GM23338 (cell line): ENCODE measurements around the gene OR52B6. TPM values are rescaled to one million over a fixed set of nuclear protein-coding genes. Genes with fewer than 3 reads are reported as not detected.

Experiments
- ATAC-seq: fragments of 200-7000 bp; cut with Tn5 transposase; 3 replicates; pipeline ENCODE4 v1.9.1; 2020
- DNase-seq: peaks from one replicate; pipeline ENCODE4 v3.0.0-alpha.2; 2015; ENCODE audit warnings: low spot score
- H2AFZ ChIP-seq: fragments of 200-600 bp; sonication (generic); 2 replicates; pipeline ENCODE4 v1.8.0; 2016; ENCODE audit warnings: antibody characterized with exemption, mild to moderate bottlenecking, moderate library complexity
- H3F3A ChIP-seq: fragments of 200-600 bp; sonication (generic); replicated peaks from 2 replicates; pipeline ENCODE4 v1.8.0; 2017; ENCODE audit warnings: antibody characterized with exemption, mixed run types, low read depth
- H3K27ac ChIP-seq: fragments of 200-600 bp; sonication (generic); 2 replicates; pipeline ENCODE4 v1.6.1; 2016; ENCODE audit warnings: low read depth
- H3K27me3 ChIP-seq: fragments of 200-600 bp; sonication (generic); 2 replicates; pipeline ENCODE4 v1.8.0; 2016; ENCODE audit warnings: mild to moderate bottlenecking, mixed run types, moderate library complexity; ENCODE audit not compliant: insufficient read depth
- H3K36me3 ChIP-seq: fragments of 200-600 bp; sonication (generic); 2 replicates; pipeline ENCODE4 v1.8.0; 2016; ENCODE audit warnings: mild to moderate bottlenecking; ENCODE audit not compliant: insufficient read depth
- H3K4me1 ChIP-seq: fragments of 200-600 bp; sonication (generic); 2 replicates; pipeline ENCODE4 v1.8.0; 2016; ENCODE audit warnings: mild to moderate bottlenecking, moderate library complexity; ENCODE audit not compliant: insufficient read depth
- H3K4me2 ChIP-seq: fragments of 200-600 bp; sonication (generic); 2 replicates; pipeline ENCODE4 v1.7.1; 2017; ENCODE audit warnings: mixed run types
- H3K4me3 ChIP-seq: fragments of 200-600 bp; sonication (generic); 2 replicates; pipeline ENCODE4 v1.6.1; 2016; ENCODE audit warnings: mixed run types
- H3K79me2 ChIP-seq: fragments of 200-600 bp; sonication (generic); replicated peaks from 2 replicates; pipeline ENCODE4 v1.8.0; 2017; ENCODE audit warnings: mild to moderate bottlenecking; ENCODE audit not compliant: insufficient read depth
- H3K9me2 ChIP-seq: fragments of 200-600 bp; sonication (generic); 2 replicates; pipeline ENCODE4 v1.8.0; 2017; ENCODE audit not compliant: insufficient read depth
- H4K20me1 ChIP-seq: fragments of 200-600 bp; sonication (generic); replicated peaks from 2 replicates; pipeline ENCODE4 v1.8.0; 2017; ENCODE audit warnings: mild to moderate bottlenecking; ENCODE audit not compliant: insufficient read depth
- H3K27ac Mint-ChIP-seq: 2 replicates; pipeline ENCODE4 v1.8.0; 2020; ENCODE audit warnings: inconsistent platforms, mild to moderate bottlenecking, moderate library complexity, mixed read lengths
- H3K27me3 Mint-ChIP-seq: 3 replicates; pipeline ENCODE4 v1.8.0; 2022; ENCODE audit warnings: low read depth, mild to moderate bottlenecking, moderate library complexity, mixed read lengths, inconsistent platforms; ENCODE audit not compliant: insufficient read depth, poor library complexity
- H3K36me3 Mint-ChIP-seq: 3 replicates; pipeline ENCODE4 v1.8.0; 2021; ENCODE audit warnings: low read depth, mild to moderate bottlenecking, inconsistent platforms, moderate library complexity, mixed read lengths
- H3K4me1 Mint-ChIP-seq: 3 replicates; pipeline ENCODE4 v1.8.0; 2020; ENCODE audit warnings: mild to moderate bottlenecking, inconsistent platforms, mixed read lengths
- H3K4me3 Mint-ChIP-seq: 3 replicates; pipeline ENCODE4 v1.8.0; 2021; ENCODE audit warnings: moderate library complexity, mild to moderate bottlenecking, inconsistent platforms, mixed read lengths
- H3K9me3 Mint-ChIP-seq: 3 replicates; pipeline ENCODE4 v1.8.0; 2020; ENCODE audit warnings: moderate library complexity, mild to moderate bottlenecking, inconsistent platforms, mixed read lengths
- CREB1 ChIP-seq: fragments of 250-450 bp; sonication (Bioruptor Pico); IDR thresholded peaks from 2 replicates; pipeline ENCODE4 v1.5.0; 2020; ENCODE audit warnings: low read depth, mild to moderate bottlenecking, moderate library complexity
- ETS1 ChIP-seq: IDR thresholded peaks from 2 replicates; pipeline ENCODE4 v1.6.1; 2016; ENCODE audit warnings: antibody characterized with exemption
- EZH2 ChIP-seq: fragments of 200-600 bp; sonication (generic); IDR thresholded peaks from one replicate; pipeline ENCODE4 v1.8.0; 2017; ENCODE audit warnings: antibody characterized with exemption, mild to moderate bottlenecking, low read depth; ENCODE audit not compliant: unreplicated experiment
- EZH2phosphoT487 ChIP-seq: fragments of 200-600 bp; sonication (generic); IDR thresholded peaks from one replicate; pipeline ENCODE4 v1.8.1; 2018; ENCODE audit warnings: antibody characterized with exemption; ENCODE audit not compliant: unreplicated experiment
- NANOG ChIP-seq: IDR thresholded peaks from 2 replicates; pipeline ENCODE4 v1.6.1; 2016; ENCODE audit warnings: antibody characterized with exemption, borderline replicate concordance
- POLR2AphosphoS5 ChIP-seq: IDR thresholded peaks from 2 replicates; pipeline ENCODE4 v1.6.1; 2016; ENCODE audit warnings: antibody characterized with exemption, low read depth
- STAT1 ChIP-seq: IDR thresholded peaks from one replicate; pipeline ENCODE4 v1.6.1; 2016; ENCODE audit warnings: antibody characterized with exemption; ENCODE audit not compliant: unreplicated experiment
- ZNF114 ChIP-seq: fragments of 250-450 bp; sonication (Bioruptor Pico); IDR thresholded peaks from 2 replicates; pipeline ENCODE4 v1.5.0; 2020; ENCODE audit warnings: mild to moderate bottlenecking, moderate library complexity
- ZNF462 ChIP-seq: fragments of 250-450 bp; sonication (Bioruptor Pico); IDR thresholded peaks from 2 replicates; pipeline ENCODE4 v1.5.0; 2020; ENCODE audit warnings: mild to moderate bottlenecking, moderate library complexity
- polyA plus RNA-seq: library from polyadenylated mRNA; unstranded; fragments of >200 nt; fragmentation: Nextera tagmentation; extraction: Ambion mirVana; gene quantifications from 2 replicates; pipeline ENCODE4 v1.2.1, GENCODE V29; 2016
- total RNA-seq: library from RNA; depleted of rRNA; stranded (reverse); fragments of >200 nt; shearing (Covaris generic); gene quantifications from 2 replicates; pipeline ENCODE4 v1.2.3, GENCODE V29; 2014
- TF ChIP-seq, protein P1 (sequence below), 2 experiments: fragments of 200-600 bp in 1 of 2; sonication (generic) in 1 of 2; conservative IDR thresholded peaks; 2 replicates each; pipeline versions ENCODE4 v1.5.1 to v1.6.1; 2016 to 2017; ENCODE audit warnings: antibody characterized with exemption in 2 of 2, low read depth in 2 of 2, mild to moderate bottlenecking in 2 of 2, moderate library complexity in 1 of 2

OR52B6 gene
- total and polyA plus RNA-seq, 2 experiments from 2014 or later, result not detected

DNA sequence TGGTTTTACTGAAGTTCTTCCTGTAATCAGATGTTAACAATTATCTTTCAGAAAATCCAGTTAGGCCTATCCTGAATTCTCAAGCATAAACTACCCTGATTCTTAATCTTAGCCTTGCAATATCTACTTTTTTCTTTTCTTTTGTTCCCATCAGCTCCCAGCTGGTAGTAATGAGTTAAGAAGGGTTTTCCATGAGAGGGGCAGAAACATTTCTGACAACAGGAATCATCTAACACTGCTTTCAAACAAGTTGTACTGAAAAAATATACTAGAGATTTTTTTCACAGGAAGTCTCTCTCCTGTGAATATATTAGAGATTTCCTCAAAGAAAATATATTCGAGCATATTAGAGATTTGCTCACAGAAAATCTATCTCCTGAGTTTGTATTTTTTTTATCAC is 12.5 kb downstream of the OR52B6 start:
- peaks cover 3% of the 10 kb centered on the region; the same call in 1 of the 2 replicates for H3K9me2 ChIP-seq
- H3F3A ChIP-seq, result 0 out of 2 replicates have a peak, but pooled peaks cover 3% of the 10 kb centered on the region
- H2AFZ ChIP-seq, result no peak overlapping the region
- Mint-ChIP-seq H3K27ac (no peak overlapping the region), H3K9me3 (peaks cover 5% of the 10 kb centered on the region), H3K27me3 (peaks cover 8% of the 10 kb centered on the region), H3K4me1 (peaks cover 15% of the 10 kb centered on the region; the same call in 2 of the 3 replicates), H3K4me3 (no peak overlapping the region), H3K36me3 (peaks cover 9% of the 10 kb centered on the region)
- H4K20me1 ChIP-seq, result no peaks in the 10 kb centered on the region
- no peak overlapping the region for H3K4me3 ChIP-seq
- H3K79me2 ChIP-seq, result peaks cover 15% of the 10 kb centered on the region
- no peaks in the 10 kb centered on the region for H3K27me3 ChIP-seq
- no peak overlapping the region for H3K4me2 ChIP-seq
- ATAC-seq (no peak), DNase-seq (no peak)
- H3K36me3 ChIP-seq, result no peaks in the 10 kb centered on the region
- no peak overlapping the region for H3K27ac ChIP-seq
- TF ChIP-seq, protein P1, sequence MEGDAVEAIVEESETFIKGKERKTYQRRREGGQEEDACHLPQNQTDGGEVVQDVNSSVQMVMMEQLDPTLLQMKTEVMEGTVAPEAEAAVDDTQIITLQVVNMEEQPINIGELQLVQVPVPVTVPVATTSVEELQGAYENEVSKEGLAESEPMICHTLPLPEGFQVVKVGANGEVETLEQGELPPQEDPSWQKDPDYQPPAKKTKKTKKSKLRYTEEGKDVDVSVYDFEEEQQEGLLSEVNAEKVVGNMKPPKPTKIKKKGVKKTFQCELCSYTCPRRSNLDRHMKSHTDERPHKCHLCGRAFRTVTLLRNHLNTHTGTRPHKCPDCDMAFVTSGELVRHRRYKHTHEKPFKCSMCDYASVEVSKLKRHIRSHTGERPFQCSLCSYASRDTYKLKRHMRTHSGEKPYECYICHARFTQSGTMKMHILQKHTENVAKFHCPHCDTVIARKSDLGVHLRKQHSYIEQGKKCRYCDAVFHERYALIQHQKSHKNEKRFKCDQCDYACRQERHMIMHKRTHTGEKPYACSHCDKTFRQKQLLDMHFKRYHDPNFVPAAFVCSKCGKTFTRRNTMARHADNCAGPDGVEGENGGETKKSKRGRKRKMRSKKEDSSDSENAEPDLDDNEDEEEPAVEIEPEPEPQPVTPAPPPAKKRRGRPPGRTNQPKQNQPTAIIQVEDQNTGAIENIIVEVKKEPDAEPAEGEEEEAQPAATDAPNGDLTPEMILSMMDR (conservative IDR thresholded peaks at IDR 0.05; ENCODE audit: low read depth in 2 of 2), result no peak
- peaks cover 14% of the 10 kb centered on the region for H3K4me1 ChIP-seq

DNA sequence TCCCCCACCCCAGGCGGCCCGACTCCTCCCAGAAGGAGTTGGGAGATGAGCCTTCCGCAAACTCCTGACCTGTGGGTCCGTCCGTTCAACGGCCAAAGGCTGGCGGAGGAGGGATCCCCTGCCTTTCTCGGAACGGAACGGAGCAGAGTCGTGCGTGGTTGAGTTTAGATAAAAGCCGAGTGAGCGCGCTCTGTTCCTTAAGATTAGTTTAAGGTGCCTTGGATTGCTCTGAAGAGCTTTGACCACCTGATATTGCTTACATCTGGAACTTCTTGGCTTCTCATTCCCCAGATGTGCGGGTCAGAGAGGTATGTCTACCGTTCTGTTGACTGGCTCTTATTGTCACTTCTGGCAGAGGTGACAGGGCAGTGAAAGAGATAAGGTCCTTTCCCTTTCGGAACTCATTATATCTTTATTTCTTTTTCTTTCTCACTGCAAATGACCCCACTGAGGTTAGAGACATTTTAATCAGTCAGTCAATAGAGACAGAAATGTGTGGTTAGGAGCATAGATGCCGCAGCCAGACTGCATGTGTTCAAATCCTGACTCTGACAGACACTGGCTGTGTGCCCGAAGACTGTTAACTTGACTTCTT is 16.0 kb downstream of the OR52B6 start, which contains the start of gene TRIM6:
Gene TRIM6 (plus strand): TSS at position 31 of the 595 bp plus-strand sequence. CDS start 261 bp downstream, at position 292.
- peaks cover 47% of the 10 kb centered on the region for H3K79me2 ChIP-seq
- H3K9me2 ChIP-seq, result peaks cover 3% of the 10 kb centered on the region; the same call in 1 of the 2 replicates
- H3K36me3 ChIP-seq, result no peaks in the 10 kb centered on the region
- TF ChIP-seq ETS1, result no peak
- no peak for TF ChIP-seq EZH2phosphoT487
- TF ChIP-seq ZNF114 (CRISPR knock-in tag), result no peak
- TF ChIP-seq EZH2, result no peak
- no peak for TF ChIP-seq CREB1 (CRISPR knock-in tag)
- TF ChIP-seq POLR2AphosphoS5, result peak; percentile 45
- TF ChIP-seq NANOG, result no peak
- no peak for TF ChIP-seq ZNF462
- no peak for TF ChIP-seq STAT1
- Mint-ChIP-seq H3K27ac (peak within 1 kb of the TSS; percentile 90), H3K36me3 (no peaks in the 10 kb centered on the region), H3K4me1 (peaks cover 43% of the 10 kb centered on the region), H3K27me3 (peaks cover 8% of the 10 kb centered on the region), H3K4me3 (peak within 1 kb of the TSS; percentile 94), H3K9me3 (no peaks in the 10 kb centered on the region)
- peak within 1 kb of the TSS; percentile 88 for H3K4me3 ChIP-seq
- H3K27me3 ChIP-seq, result no peaks in the 10 kb centered on the region
- peaks cover 33% of the 10 kb centered on the region for H3K4me1 ChIP-seq
- H3K27ac ChIP-seq, result peak within 1 kb of the TSS; percentile 86
- ATAC-seq, result peak; percentile 75
- peak within 1 kb of the TSS; percentile 90 for H2AFZ ChIP-seq
- 0 out of 2 replicates have a peak, but pooled peaks cover 3% of the 10 kb centered on the region for H3F3A ChIP-seq
- DNase-seq, result peak; percentile 86
- H4K20me1 ChIP-seq, result peaks cover 3% of the 10 kb centered on the region; the same call in 1 of the 2 replicates
- H3K4me2 ChIP-seq, result peak within 1 kb of the TSS; percentile 86
